Subcutaneous adipose tissue (tissue), 4 donors: ENCODE data around the gene MMAA. TPM values are rescaled to one million over a fixed set of nuclear protein-coding genes. Genes with fewer than 3 reads are reported as not detected.

ENCODE experiments used
- CTCF ChIP-seq: fragments of 450-650 bp; IDR thresholded peaks from one replicate; pipeline ENCODE4 v1.5.1; 2016; ENCODE audit warnings: low read depth, mild to moderate bottlenecking, control low read depth, antibody characterized with exemption, moderate library complexity
- total RNA-seq, 4 donors: library from RNA; depleted of rRNA; stranded (reverse); fragments of >200 nt; gene quantifications; one replicate each; pipeline ENCODE4 v1.1.0, GENCODE V29; 2016

MMAA gene
- total RNA-seq, result 1 to 10 TPM; 3.4 to 6.4 (median 5.5) TPM

GRCh38 chr4:145618932-145619638 lies at the start of gene MMAA:
Gene MMAA, plus strand, starts transcription at chr4:145619385. Its CDS starts 19,755 bp downstream, at chr4:145639140.
- no peak for TF ChIP-seq CTCF

GRCh38 chr4:145580906-145581305 lies 38.3 kb upstream of the MMAA start:
- TF ChIP-seq CTCF, result no peak

- TF ChIP-seq CTCF, result no peak
These were observed 35.8 kb upstream of the MMAA start for GRCh38 chr4:145583191-145584055.

GRCh38 chr4:145587088-145587754 lies 32.0 kb upstream of the MMAA start:
- TF ChIP-seq CTCF, result no peak

- TF ChIP-seq CTCF, result no peak
These were observed 29.1 kb upstream of the MMAA start for GRCh38 chr4:145589916-145590702.

- TF ChIP-seq CTCF, result no peak
These were observed 16.9 kb upstream of the MMAA start for GRCh38 chr4:145602129-145602760.
